GM19035 (cell line): Measurements from ENCODE around the gene ATF6.
"Not testable (repeated sequence)": the region's sequence is repeated elsewhere in the genome, so short reads cannot be mapped to it uniquely, and the experiment has no call there.

Source experiments
- ATAC-seq: cut with Tn5 transposase; IDR thresholded peaks from one replicate; pipeline ENCODE4 v1.9.1; 2021; ENCODE audit not compliant: unreplicated experiment

The ATF6 gene

GRCh38 chr1:161778522-161778921 is 12.4 kb downstream of the ATF6 start:
- no peak for ATAC-seq

DNA sequence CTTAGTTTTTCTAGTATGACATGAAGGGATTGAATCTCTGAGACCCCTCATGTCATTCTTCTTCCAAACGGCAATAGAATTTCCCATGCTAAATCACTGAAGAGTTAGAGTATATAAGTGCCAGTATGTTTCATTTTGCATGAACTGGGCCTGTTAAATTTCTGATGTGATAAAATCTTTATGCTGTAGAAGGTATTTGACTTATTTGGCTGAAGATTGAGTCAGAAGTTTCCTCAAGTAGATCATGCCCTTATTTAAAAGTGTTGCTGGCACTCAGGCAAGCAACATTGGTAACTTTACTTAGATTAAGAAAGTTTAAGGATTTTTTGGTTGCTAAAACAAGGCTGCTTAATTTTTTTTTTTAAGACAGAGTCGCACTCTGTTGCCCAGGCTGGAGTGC is 13.3 kb downstream of the ATF6 start:
- no peak for ATAC-seq

GRCh38 chr1:161781995-161782394 is 15.9 kb downstream of the ATF6 start:
- no peak for ATAC-seq

GRCh38 chr1:161782886-161783285 is 16.8 kb downstream of the ATF6 start:
- no peak for ATAC-seq

GRCh38 chr1:161784968-161785367 is 18.8 kb downstream of the ATF6 start:
- ATAC-seq = no peak

GRCh38 chr1:161787355-161787754 is 21.2 kb downstream of the ATF6 start:
- ATAC-seq = no peak

DNA sequence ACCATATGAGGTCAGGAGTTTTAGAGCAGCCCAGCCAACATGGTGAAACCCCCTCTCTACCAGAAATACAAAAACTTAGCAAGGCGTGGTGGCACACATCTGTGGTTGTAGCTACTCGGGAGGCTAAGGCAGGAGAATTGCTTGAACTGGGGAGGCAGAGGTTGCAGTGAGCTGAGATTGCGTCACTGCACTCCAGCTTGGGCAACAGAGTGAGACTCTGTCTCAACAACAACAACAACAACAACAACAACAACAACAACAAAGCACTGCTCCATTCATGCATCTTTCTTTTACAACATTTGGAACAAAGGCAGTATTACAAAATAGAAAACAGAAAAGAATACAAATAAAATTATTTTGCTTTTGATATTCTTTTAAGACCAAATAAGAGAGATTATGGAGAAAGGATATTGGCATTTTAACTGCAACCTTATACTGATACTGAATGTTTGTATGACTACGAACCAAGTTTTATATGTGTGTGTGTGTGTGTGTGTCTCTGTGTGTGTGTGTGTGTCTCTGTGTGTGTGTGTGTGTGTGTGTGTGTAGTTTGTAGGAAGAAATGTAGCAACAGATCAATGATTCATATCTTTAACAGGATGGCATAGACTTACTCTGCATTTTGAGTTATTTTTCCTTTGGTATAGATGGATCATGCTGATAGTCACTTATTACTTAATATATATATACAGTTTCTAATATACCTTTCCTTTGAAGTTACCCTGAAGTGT is 24.6 kb downstream of the ATF6 start:
- ATAC-seq = no peak

DNA sequence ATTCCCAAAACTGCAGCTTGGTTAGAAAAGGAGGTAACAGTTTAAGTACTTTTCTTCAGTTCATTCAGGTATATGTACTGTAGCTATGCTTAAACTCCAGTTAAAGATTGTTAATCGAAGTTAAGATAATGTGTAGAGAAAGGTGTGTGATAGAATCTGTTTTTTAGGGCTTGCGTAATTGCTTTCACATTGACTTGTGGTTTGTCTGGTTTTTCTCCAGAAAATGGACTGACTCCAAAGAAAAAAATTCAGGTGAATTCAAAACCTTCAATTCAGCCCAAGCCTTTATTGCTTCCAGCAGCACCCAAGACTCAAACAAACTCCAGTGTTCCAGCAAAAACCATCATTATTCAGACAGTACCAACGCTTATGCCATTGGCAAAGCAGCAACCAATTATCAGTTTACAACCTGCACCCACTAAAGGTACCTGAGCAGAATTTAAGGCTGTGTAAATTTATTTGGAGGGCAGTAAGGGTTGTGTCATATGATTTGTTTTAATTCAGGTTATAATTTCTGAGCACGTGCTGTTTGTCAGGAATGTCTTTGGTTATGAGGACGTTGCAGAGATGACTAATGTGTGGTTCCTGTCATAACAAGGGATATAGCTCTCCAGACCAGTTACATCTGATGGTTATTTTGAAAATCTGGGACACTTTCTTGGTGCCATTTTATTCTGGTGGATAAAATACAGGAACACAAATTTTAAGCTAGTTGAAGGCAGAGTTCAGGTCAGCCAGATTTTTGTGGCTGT is 26.0 kb downstream of the ATF6 start:
- ATAC-seq = no peak

DNA sequence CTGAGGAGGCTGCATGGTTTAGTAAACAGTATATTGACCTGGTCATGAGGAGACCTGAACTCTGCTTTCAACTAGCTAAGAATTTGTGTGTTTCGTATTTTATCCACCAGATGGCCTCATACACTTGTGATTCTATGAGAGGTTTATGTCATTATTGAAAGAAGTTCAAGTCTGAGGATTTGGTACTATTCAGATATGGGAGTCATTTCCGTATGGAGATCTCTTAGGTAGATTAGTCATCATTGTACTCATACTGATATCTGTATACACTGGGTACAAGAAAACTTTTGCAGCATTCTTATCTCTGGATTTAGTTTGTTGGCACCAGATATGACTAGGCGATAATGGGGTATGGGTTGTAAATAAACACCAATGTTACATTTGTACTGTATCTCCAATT is 26.6 kb downstream of the ATF6 start:
- no peak for ATAC-seq

DNA sequence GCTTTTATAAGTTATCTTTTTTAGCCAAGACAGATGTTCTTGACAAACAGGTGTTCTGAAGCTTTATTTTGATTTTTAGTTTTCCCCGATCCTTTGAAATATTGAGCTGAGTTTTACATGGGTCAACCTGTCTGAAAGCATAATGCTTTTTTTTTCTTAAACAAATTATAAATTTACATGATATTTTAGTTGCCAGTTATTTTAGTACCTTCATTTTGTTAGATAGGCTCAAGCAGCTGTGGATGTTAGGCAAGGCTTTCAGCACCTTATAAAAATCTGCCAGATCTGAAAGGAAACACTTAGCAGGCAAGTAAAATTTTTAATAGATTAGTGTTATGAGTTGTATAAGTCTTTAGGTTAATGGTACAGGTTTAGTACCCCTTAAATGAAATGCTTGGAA is 33.7 kb downstream of the ATF6 start:
- ATAC-seq = no peak

DNA sequence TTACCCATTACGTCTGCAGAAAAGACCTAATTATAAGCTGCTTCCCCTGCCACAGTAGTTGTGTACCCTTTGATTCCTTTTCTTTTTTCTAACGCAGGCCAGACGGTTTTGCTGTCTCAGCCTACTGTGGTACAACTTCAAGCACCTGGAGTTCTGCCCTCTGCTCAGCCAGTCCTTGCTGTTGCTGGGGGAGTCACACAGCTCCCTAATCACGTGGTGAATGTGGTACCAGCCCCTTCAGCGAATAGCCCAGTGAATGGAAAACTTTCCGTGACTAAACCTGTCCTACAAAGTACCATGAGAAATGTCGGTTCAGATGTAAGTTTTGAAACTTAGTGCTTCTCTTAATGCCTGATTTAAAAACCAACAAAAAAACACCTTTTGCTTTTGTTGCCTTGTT is 35.8 kb downstream of the ATF6 start:
- no peak for ATAC-seq

GRCh38 chr1:161803181-161803580 is 37.1 kb downstream of the ATF6 start:
- no peak for ATAC-seq

DNA sequence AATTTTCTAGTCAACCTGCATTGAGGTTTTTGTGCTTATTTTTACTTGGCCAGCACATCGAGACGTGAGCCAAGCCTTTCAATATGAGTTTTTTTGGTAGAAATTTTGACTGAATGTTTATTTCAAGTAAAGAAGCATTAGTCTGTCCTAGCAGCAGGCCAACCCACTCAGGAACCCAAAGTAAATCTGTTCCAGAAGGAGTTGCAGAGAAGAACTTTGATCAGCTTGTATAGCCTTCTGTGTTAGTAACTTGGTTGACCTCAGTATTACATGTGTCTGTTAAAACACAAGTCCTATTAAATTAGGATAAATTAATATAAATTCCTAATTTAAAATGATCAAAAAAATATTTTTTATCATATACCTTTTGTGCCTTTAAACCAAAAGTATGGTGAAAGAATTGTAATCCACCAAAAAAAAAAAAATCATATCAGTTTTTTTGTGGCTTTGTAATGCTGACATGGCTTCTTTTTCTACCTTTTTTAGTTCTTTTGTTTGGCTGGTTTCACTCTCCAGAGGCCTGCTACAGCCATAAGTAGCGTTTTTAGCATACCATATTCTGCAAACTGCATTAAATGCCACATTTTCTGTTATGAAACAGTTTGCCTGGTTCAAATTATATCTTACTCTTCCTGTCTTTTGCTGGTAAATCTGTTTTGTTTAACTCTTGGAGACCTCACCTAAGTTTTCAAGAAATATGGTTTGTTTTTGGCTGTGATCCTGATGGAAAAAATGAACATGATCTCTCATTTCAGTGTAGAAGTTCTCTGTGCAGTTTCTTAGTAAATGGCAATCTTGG is 39.5 kb downstream of the ATF6 start:
- no peak for ATAC-seq

DNA sequence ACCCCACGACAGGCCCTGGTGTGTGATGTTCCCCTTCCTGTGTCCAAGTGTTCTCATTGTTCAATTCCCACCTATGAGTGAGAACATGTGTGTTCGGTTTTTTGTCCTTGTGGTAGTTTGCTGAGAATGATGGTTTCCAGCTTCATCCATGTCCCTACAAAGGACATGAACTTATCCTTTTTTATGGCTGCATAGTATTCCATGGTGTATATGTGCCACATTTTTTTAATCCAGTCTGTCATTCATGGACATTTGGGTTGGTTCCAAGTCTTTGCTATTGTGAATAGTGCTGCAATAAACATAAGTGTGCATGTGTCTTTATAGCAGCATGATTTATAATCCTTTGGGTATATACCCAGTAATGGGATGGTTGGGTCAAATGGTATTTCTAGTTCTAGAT is 43.1 kb downstream of the ATF6 start:
- ATAC-seq = not testable (repeated sequence)

DNA sequence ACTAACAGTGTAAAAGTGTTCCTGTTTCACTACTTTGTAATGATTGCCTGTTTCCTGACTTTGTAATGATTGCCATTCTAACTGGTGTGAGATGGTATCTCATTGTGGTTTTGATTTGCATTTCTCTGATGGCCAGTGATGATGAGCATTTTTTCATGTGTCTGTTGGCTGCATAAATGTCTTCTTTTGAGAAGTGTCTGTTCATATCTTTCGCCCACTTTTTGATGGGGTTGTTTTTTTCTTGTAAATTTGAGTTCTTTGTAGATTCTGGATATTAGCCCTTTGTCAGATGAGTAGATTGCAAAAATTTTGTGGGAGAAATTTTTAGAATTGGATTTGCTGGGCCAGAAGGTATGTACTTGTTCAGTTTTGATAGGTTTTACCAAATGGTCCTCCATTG is 43.5 kb downstream of the ATF6 start:
- not testable (repeated sequence) for ATAC-seq

GRCh38 chr1:161810780-161811179 is 44.7 kb downstream of the ATF6 start:
- ATAC-seq = no peak

GRCh38 chr1:161816201-161816600 is 50.1 kb downstream of the ATF6 start:
- ATAC-seq = no peak

DNA sequence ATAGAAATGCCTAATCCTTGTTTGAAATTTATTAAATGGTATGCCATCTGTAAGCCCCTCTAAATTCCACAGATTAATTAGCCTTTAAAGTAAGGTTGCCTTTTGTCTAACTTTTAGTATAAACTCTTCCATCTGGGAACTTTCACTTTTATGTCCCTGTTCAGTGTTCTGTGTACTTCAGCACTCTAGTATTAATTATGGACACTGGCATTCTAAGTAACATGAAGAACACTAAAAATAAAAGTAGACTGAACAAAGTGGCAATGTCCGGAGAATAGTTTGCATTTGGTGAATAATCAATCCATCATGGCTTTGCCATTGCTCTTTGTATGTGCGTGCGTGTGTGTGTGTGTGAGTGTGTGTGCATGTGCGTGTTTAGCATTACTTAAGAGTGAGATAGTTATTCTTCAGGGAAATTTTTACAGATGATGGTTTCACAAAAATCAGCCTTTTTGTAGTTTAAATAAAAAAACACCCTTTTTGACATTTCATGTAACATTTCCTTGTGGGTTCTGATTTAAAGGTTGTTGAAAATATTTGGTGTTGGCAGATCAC is 51.1 kb downstream of the ATF6 start:
- ATAC-seq = no peak

- no peak for ATAC-seq
These were observed 54.8 kb downstream of the ATF6 start for GRCh38 chr1:161820914-161821313.

- no peak for ATAC-seq
These were observed 58.5 kb downstream of the ATF6 start for GRCh38 chr1:161824618-161825017.

DNA sequence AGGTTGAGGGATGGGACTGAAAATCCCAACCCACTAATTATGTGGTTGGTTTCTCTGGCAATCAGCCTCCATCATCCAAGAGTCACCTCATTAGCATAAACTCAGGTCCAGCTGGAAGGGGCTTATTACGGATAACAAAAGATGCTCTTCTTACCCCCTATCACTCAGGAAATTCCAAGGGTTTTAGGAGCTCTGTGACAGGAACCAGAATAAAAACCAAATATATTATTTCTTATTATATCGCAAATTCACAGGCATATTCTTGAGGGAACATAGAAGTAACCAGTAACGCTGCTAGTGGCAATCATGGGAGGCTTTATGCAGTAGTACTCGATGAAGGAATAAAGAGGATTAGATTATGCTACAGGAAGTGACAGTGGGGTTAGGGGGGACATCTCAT is 59.7 kb downstream of the ATF6 start:
- no peak for ATAC-seq

GRCh38 chr1:161826478-161826877 is 60.4 kb downstream of the ATF6 start:
- no peak for ATAC-seq
